Keratinocyte (primary cell): ENCODE results near the gene PFKM.

Experiments used
- EZH2 ChIP-seq: IDR thresholded peaks from one replicate; pipeline ENCODE4 v1.6.1; 2012; ENCODE audit warnings: inconsistent platforms, mild to moderate bottlenecking, low read length, moderate library complexity
- TF ChIP-seq, protein P1 (sequence below), 3 experiments: IDR thresholded peaks in 1 of 3; conservative IDR thresholded peaks in 1 of 3; optimal IDR thresholded peaks in 1 of 3; 2 replicates in 2 of 3; 3 replicates in 1 of 3; pipeline versions ENCODE3 to v1.5.1; 2011; ENCODE audit warnings: low read length in 3 of 3, mild to moderate bottlenecking in 3 of 3, moderate library complexity in 2 of 3, control low read depth in 1 of 3, inconsistent platforms in 1 of 3; ENCODE audit not compliant: insufficient read depth in 2 of 3; ENCODE audit errors: extremely low read depth in 1 of 3

DNA sequence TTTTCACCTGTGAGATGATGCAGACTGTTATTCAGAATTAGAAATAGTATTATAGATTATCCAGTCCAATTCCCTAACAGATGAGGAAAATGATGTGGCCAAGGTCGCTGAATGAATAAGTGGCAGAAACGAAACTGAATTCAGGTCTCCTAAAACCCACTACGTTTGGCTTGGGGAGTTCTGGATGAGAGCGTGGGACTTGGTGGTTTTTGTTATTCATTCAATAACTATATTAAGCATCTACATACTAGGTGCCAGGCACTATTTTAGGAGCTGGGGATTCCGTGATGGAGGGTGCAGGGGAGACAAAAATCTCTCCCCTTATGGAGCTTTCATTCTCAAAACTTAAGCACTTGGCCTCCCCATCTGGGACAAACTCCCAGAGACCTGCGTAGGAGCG is 63.5 kb downstream of the PFKM start:
- TF ChIP-seq, protein P1, sequence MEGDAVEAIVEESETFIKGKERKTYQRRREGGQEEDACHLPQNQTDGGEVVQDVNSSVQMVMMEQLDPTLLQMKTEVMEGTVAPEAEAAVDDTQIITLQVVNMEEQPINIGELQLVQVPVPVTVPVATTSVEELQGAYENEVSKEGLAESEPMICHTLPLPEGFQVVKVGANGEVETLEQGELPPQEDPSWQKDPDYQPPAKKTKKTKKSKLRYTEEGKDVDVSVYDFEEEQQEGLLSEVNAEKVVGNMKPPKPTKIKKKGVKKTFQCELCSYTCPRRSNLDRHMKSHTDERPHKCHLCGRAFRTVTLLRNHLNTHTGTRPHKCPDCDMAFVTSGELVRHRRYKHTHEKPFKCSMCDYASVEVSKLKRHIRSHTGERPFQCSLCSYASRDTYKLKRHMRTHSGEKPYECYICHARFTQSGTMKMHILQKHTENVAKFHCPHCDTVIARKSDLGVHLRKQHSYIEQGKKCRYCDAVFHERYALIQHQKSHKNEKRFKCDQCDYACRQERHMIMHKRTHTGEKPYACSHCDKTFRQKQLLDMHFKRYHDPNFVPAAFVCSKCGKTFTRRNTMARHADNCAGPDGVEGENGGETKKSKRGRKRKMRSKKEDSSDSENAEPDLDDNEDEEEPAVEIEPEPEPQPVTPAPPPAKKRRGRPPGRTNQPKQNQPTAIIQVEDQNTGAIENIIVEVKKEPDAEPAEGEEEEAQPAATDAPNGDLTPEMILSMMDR (optimal IDR thresholded peaks at IDR 0.05 in 1 of 3, IDR thresholded peaks at IDR 0.05 in 1 of 3, conservative IDR thresholded peaks at IDR 0.05 in 1 of 3; ENCODE audit: extremely low read depth in 1 of 3, insufficient read depth in 2 of 3, low read length in 3 of 3): no peak
- TF ChIP-seq EZH2: no peak
